NT2/D1 (cell line): Measurements from ENCODE around the gene KLHL17.

Source experiments
- SUZ12 ChIP-seq: IDR thresholded peaks from 2 replicates; pipeline ENCODE4 v1.6.1; 2011; ENCODE audit not compliant: insufficient read length, insufficient read depth; ENCODE audit errors: extremely low read depth
- YY1 ChIP-seq: IDR thresholded peaks from 2 replicates; pipeline ENCODE4 v1.6.1; 2011; ENCODE audit not compliant: insufficient read length, insufficient read depth
- ZNF274 ChIP-seq: IDR thresholded peaks from 2 replicates; pipeline ENCODE4 v1.6.1; 2011; ENCODE audit warnings: mild to moderate bottlenecking, low read depth, low read length

- TF ChIP-seq YY1 (no peak), ZNF274 (no peak), SUZ12 (no peak)
Measured at GRCh38 chr1:967466-968343, 7.3 kb downstream of the KLHL17 start.
